Prostate gland (tissue), 2 donors: ENCODE data around the gene CAMK2D.

ENCODE experiments used
- CTCF ChIP-seq, 4 experiments: fragments of 200-600 bp in 2 of 4; fragments of 450-650 bp in 2 of 4; sonication (generic) in 2 of 4; IDR thresholded peaks; 1 replicate in 3 of 4; 2 replicates in 1 of 4; pipeline ENCODE4 v1.5.1; 2016 to 2019; ENCODE audit warnings: antibody characterized with exemption in 4 of 4, mild to moderate bottlenecking in 2 of 4, moderate library complexity in 2 of 4
- POLR2A ChIP-seq: fragments of 450-650 bp; IDR thresholded peaks from one replicate; pipeline ENCODE4 v1.6.1; 2016; ENCODE audit warnings: antibody characterized with exemption, mild to moderate bottlenecking
- POLR2AphosphoS5 ChIP-seq: sonication (generic); formaldehyde crosslinking; IDR thresholded peaks from one replicate; pipeline ENCODE4 v1.6.1; 2017; ENCODE audit warnings: antibody characterized with exemption

- no peak for TF ChIP-seq POLR2A
- no peak for TF ChIP-seq CTCF (IDR thresholded peaks at IDR 0.05)
- no peak for TF ChIP-seq POLR2AphosphoS5
Measured at GRCh38 chr4:113637363-113637762, 124.2 kb downstream of the CAMK2D start.
